GM23248 (cell line): ENCODE measurements around the gene DESI1.

ENCODE experiments used
- EZH2 ChIP-seq: fragments of 200-600 bp; sonication (generic); IDR thresholded peaks from 2 replicates; pipeline ENCODE4 v1.6.1; 2018; ENCODE audit warnings: antibody characterized with exemption, mild to moderate bottlenecking; ENCODE audit not compliant: insufficient read depth, poor library complexity, severe bottlenecking
- EZH2phosphoT487 ChIP-seq: fragments of 200-600 bp; sonication (generic); IDR thresholded peaks from 2 replicates; pipeline ENCODE4 v1.6.1; 2018; ENCODE audit warnings: antibody characterized with exemption, moderate library complexity, mild to moderate bottlenecking, low read depth; ENCODE audit not compliant: insufficient read depth

DNA sequence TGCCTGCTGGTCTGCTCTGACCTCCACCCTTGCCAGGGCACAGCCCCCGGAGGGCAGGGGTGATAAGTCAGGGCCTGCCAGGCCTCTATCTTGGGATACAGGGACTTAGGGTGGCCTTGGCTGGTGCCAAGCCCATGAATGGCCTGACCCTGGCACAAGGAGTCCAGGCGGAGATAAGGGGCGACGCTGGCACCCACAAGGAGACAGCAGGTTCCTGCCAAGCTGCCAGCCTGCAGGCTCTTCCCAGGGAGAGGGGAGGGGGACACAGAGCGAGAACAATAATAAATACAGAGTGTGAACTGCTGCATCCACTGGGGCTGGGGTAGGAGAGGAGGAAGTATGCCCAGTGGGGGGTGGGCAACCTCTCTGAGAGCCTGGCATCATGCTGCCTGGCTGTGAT is 59.1 kb downstream of the DESI1 start:
- TF ChIP-seq EZH2phosphoT487 (no peak), EZH2 (no peak)
